NCI-H526 (cell line): Measurements from ENCODE around the gene ATXN1.
A peak's percentile ranks its signal among the peaks of the same experiment; 100 is the strongest.
"Not testable (repeated sequence)": the region's sequence is repeated elsewhere in the genome, so short reads cannot be mapped to it uniquely, and the experiment has no call there.

Source experiments
- DNase-seq, 2 experiments: peaks; one replicate each; lab custom pipeline; 2025; lab: John Stamatoyannopoulos, UW

Gene ATXN1

GRCh38 chr6:16473908-16474771 is 287.1 kb downstream of the ATXN1 start:
- DNase-seq, result no peak

GRCh38 chr6:16473184-16473907 is 287.9 kb downstream of the ATXN1 start:
- no peak for DNase-seq

- no peak for DNase-seq
Observed at GRCh38 chr6:16472349-16473069, 288.8 kb downstream of the ATXN1 start.

GRCh38 chr6:16471910-16472297 is 289.4 kb downstream of the ATXN1 start:
- no peak for DNase-seq

- DNase-seq, result peak; percentile 28 to 78
Observed at GRCh38 chr6:16471222-16471909, 289.9 kb downstream of the ATXN1 start.

GRCh38 chr6:16470502-16471221 is 290.6 kb downstream of the ATXN1 start:
- peak in 1 of 2 experiments; percentile 14 for DNase-seq

- DNase-seq, result no peak
Observed at GRCh38 chr6:16468991-16469615, 292.2 kb downstream of the ATXN1 start.

- peak; percentile 77 to 81 for DNase-seq
Observed at GRCh38 chr6:16466800-16467553, 294.3 kb downstream of the ATXN1 start.

- DNase-seq, result no peak
Observed at GRCh38 chr6:16464045-16464444, 297.2 kb downstream of the ATXN1 start.

GRCh38 chr6:16463246-16463645 is 298.0 kb downstream of the ATXN1 start:
- DNase-seq, result not testable (repeated sequence)

GRCh38 chr6:16461491-16461890 is 299.8 kb downstream of the ATXN1 start:
- DNase-seq, result no peak

GRCh38 chr6:16459472-16459871 is 301.8 kb downstream of the ATXN1 start:
- DNase-seq, result not testable (repeated sequence)

GRCh38 chr6:16452348-16452747 is 308.9 kb downstream of the ATXN1 start:
- DNase-seq, result no peak

GRCh38 chr6:16450821-16451220 is 310.4 kb downstream of the ATXN1 start:
- DNase-seq, result no peak

- DNase-seq, result no peak
Observed at GRCh38 chr6:16450285-16450684, 311.0 kb downstream of the ATXN1 start.

GRCh38 chr6:16446273-16446672 is 315.0 kb downstream of the ATXN1 start:
- DNase-seq, result no peak

GRCh38 chr6:16442031-16442430 is 319.2 kb downstream of the ATXN1 start:
- DNase-seq, result no peak

GRCh38 chr6:16441262-16441661 is 320.0 kb downstream of the ATXN1 start:
- no peak for DNase-seq

GRCh38 chr6:16440636-16441212 is 320.5 kb downstream of the ATXN1 start:
- no peak for DNase-seq
